ENCODE measurements around the gene AHI1. TPM values are rescaled to one million over a fixed set of nuclear protein-coding genes. Genes with fewer than 3 reads are reported as not detected.
"Not testable (repeated sequence)": the region's sequence is repeated elsewhere in the genome, so short reads cannot be mapped to it uniquely, and the experiment has no call there.

AHI1 gene
- total RNA-seq, 1 donor from 2014 or later, result 7.3 TPM

DNA sequence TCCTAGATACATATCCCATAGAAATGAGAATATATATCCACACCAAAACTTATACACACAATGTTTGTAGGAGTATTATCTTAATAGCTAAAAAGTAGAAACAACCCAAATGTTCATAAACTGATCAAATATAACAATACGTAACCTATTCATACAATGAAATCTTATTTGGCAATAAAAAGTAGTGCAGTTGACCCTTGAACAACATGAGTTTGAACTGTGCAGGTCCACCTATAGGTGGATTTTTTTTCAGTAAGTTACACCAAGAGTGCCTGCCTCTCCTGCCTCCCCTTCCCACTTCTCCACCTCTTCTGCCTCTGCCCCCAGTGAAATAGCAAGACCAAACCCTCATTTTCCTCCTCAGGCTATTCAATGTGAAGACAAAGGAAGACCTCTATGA is 95.2 kb downstream of the AHI1 start:
- no peak for DNase-seq (ENCODE audit: extremely low read depth, low read depth, low spot score)

DNA sequence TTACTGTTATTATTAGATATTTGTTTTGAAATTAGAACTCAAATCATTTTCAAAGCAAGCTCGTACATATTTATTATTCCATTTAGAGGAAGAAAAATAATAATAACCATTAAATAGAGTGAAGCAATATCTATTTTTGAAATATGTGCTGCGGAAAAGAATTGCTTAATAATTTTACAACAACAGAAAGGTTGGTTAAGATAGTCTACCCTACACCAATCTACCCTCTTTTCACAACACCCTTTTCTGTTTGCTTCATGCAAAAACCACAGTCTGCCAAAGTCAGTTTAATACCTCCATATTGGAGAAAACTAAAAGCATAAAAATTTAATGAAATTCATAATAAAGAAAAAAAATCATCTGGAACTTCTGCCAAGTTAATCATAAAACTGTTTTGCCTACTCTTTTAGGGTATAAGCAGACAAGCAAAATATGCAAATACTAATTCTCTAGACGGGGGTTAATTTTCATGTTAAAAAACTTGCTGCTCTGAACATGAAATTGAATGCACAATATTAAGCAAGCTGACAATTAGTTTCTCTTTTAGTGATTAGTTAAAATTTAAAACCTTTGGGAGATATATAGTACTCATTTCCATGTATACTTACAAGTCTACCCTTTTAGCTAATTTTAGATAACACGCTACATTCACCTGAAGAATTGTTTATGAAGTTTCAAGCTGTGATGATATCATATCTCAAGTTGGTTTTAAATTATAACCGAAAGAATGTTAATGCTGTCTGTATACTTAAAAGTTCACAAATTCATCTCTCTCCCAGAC is 100.2 kb downstream of the AHI1 start:
- DNase-seq (ENCODE audit: extremely low read depth, low read depth, low spot score), result no peak

DNA sequence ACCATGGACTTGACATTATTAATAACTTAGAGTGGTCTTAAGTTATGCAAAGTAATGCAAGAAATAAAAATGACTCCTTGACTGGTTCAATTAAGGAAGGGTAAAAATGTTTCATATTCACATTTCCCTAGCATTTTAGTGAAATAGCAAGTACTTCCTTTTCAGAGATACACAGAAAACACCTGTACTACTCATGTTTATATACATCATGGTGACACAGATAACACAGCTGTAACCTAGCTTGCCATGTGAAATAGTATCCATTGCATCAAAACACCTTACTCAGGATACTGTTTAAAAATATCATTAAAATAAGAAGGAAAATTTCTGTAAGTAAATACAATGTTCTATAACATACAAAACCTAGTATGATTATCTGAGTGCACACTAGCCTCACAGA is 102.4 kb downstream of the AHI1 start:
- DNase-seq (ENCODE audit: extremely low read depth, low read depth, low spot score), result no peak

DNA sequence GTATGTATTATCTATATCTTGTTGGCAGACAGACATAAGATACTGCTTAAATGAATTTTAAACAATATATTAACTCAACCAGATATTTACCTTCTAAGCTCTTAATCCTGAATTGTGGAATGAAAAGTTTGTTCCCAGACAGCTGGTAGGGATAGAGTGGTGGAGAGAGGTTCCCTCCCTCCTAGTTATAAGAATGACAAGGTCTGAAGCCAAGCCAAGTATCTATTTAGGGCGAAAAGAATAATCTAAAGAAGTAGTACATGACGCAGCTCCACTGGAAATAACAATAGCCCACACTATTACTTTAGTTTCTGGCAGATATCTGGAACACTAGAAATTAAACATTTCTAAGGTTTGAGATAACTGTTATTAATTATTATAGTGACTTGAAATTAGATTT is 104.3 kb downstream of the AHI1 start:
- DNase-seq (ENCODE audit: extremely low read depth, low read depth, low spot score), result no peak

DNA sequence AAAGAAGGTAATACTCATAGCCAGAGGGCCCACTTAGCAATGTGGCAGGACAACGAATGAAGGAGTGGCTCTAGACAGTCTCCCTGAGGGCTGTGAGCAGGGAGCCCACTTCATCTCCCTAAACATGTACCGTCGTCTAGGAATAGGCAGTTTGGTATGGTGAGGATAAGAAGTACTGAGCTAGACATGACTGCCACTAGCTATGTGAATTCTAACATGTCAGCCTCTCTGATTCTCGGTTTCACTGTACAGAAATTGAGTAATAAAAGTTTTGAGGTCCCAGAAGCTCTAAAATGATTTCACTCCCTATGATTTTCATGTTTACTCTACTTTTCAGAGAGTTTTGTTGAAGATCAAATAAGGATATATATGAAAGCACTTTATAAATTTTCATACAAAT is 107.1 kb downstream of the AHI1 start:
- DNase-seq (ENCODE audit: extremely low read depth, low read depth, low spot score), result no peak

DNA sequence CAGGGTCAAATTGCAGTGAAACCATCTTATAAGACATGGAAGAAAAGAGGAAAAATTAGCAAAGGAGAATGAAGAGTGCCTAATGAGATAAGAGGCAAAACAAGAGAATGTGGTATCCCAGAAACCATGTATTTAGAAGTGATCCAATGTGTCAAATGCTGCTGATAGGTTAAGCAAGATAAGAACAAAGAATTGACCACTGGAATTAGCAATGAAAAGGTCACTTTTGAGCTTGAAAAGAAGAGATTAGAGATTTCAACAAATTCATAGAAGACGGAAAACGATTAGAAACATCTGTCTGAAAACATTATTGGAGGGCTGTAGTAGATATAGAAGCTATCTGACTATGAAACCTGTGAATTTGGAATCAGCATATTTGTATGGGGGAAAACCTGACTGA is 112.2 kb downstream of the AHI1 start:
- DNase-seq (ENCODE audit: extremely low read depth, low read depth, low spot score), result no peak

DNA sequence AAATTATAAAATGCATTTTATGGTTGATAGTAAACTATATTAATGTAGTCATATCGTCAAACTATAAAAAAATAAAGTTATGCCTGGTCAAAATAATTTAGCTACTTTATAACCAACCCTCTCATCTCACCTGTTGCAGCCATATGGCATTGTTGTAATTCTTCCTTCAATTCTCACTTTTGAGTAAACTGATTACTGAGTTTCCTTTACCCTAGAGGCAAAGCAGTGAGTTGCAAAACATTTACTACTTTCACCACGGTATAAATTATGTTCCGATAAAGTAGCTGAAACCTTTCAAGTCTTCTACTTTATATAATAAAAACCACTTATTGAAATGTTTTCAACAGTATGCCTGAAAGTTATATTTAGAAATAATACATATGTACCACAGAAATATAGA is 113.8 kb downstream of the AHI1 start:
- DNase-seq (ENCODE audit: extremely low read depth, low read depth, low spot score), result no peak

DNA sequence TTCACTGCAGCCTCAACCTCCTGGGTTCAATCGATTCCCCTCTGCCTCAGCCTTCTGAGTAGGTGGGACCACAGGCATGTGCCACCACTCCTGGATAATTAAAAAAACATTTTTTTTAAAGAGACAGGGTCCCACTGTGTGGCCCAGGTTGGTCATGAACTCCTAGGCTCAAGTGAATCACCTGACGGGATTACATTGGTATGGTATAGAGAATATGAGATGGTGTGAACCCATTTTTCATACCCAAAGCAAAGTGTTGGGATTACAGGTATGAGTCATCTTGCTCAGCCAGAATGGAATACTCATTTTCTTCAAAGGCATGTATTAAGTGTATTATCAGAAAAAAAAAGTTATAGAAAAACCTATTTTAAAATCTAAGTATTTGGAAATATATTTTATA is 114.2 kb downstream of the AHI1 start:
- DNase-seq (ENCODE audit: extremely low read depth, low read depth, low spot score), result no peak

DNA sequence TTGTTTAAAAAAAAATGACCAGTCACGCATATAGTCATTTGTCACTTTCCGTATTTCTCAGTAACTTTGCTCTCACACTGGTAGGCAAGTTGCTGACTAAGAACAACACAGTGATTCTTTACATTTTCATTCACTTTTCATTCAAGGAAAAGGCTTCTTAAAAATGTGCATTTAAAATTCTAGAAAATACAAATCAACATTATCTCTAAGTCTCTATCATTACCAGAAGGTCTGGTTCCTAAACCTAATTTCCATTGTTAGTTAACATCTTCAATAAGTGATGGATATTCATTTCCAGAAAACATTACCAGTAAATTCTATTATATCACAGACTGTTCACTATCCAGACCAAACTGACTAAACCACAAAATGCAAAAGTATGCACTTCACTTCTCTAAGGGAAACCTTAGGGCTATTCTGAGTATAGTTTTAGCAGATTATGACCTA is 115.3 kb downstream of the AHI1 start:
- DNase-seq (ENCODE audit: extremely low read depth, low read depth, low spot score), result no peak

DNA sequence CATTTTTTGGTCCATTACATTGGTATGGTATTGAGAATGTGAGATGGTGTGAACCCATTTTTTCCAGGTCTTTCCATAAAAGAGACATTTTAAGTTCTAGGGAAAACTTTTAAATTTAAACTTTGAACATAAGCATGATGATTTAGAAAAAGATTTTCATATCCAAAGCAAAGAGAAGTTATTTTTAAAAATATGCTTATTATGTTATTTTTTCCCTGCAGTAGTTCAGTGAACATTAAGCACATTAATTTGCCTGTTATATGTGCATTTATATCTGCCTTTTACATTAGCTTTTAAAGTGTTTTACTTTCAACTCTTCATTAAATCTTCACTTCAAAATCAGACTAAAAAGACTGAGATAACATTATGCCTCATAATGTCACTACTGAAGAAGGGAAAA is 116.7 kb downstream of the AHI1 start:
- no peak for DNase-seq (ENCODE audit: extremely low read depth, low read depth, low spot score)

DNA sequence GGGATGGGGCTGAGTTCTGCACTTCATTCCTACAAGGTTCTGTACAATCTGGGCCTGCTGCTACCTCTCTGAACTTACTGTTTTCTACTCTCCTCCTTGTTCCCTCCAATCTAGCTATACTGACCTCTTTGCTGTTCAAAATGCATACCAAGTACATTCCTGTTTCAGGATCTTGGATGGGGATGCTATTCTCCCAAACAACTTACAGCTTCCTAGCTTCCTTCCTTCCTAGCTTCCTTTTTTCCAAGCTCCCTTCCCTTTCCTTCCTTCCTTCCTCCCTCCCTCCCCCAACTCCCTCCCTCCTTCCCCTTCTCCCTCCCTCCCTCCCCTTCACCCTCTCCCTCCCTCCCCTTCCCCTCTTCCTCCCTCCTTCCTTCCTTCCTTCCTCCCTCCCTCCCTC is 117.9 kb downstream of the AHI1 start:
- DNase-seq (ENCODE audit: extremely low read depth, low read depth, low spot score), result no peak

DNA sequence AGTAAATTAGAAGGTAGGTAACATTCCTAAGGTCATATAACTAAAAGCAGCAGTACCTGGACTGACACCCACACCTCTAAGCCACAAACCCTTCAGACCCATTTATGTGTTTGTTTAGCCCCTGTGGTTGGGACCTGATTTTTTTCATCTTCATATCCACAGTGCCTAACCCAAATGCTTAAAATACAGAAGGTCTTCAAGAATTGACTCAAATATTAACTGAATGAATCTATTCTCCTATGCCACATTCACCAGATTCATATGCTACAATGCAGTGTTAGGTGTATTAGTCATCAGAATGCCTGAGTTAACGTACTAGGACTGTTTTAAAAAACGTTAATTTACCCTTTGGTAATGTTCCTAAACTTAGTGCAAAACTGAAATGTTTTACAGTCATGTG is 124.8 kb downstream of the AHI1 start:
- no peak for DNase-seq (ENCODE audit: extremely low read depth, low read depth, low spot score)

DNA sequence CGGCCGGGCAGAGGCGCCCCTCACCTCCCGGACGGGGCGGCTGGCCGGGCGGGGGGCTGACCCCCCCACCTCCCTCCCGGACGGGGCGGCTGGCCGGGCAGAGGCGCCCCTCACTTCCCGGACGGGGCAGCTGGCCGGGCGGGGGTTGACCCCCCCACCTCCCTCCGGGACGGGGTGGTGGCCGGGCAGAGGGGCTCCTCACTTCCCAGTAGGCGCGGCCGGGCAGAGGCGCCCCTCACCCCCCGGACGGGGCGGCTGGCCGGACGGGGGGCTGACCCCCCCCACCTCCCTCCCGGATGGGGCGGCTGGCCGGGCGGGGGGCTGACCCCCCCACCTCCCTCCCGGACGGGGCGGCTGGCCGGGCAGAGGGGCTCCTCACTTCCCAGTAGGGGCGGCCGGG is 133.9 kb downstream of the AHI1 start:
- DNase-seq (ENCODE audit: extremely low read depth, low read depth, low spot score), result not testable (repeated sequence)

DNA sequence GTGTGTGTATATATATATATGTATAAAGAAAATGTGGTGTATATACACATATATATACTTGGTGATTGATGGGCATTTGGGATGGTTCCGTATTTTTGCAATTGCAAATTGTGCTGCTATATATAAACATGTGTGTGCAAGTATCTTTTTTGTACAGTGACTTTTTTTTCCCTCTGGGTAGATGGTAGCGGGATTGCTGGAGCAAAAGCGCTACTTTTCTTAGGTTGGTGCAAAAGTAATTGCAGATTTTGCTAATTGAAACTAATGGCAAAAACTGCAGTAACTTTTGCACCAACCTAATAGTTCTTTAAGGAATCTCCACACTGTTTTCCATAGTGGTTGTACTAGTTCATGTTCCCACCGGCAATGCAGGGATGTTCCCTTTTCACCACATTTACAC is 135.4 kb downstream of the AHI1 start:
- no peak for DNase-seq (ENCODE audit: extremely low read depth, low read depth, low spot score)

DNA sequence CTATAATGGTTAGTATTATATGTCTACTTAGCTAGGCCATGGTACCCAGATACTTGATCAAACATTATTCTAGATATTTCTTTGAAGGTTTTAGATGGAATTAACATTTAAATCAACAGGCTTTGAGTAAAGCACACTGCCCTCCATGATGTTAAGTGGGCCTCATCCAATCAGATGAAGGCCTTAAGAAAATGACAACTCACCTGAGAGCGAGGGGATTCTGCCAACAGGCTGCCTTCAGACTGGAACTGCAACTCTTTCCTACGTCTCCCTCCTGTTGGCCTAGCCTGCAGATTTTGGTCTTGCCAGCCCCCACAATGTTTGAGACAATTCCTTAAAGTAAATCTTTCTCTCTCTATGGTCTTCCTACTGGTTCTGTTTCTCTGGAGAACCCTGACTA is 137.3 kb downstream of the AHI1 start:
- DNase-seq (ENCODE audit: extremely low read depth, low read depth, low spot score), result no peak

DNA sequence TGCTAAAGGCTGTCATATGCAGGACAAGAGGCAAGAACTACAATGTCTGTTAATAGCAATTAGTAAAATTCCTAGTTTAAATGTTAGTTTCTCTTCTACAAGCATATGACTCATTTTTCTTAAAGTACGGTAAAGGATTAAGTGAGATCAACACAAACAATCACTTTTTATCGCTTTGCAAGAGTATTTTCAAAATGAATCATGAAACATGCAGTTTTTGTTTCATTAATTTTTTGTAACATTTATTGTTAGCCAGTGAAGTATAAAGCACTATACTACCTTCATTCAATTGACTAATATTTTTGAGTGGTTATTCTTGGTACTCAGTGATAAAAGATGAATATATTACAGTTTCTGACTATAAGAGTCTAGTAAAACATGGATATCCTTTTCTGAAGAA is 138.6 kb downstream of the AHI1 start:
- DNase-seq (ENCODE audit: extremely low read depth, low read depth, low spot score), result no peak

DNA sequence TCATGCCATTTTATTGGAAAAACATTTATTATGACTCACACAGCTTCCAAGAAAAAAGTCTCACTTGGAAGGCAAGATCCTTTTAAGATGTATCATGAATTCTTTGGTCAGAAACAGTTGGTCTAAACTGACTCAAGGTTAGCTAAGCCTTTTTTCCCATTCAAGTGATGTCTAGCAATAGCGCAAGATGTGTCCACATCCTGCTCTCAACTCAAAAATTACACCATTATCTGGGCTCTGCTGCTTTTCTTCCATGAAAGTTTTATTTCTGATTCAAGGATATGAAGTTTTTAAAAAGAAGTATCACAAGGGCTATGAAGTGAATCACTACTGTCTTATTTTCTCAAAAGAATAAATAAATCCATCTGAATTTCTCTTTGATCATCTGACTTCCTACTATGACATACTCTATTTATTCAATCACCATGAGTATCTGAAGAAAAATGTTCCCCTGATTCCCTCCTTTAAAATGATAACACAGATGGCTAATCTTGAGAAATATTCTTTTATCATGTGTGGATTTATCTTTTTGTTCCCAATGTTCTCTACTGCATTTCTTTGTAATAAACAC is 139.2 kb downstream of the AHI1 start:
- DNase-seq (ENCODE audit: extremely low read depth, low read depth, low spot score), result no peak

DNA sequence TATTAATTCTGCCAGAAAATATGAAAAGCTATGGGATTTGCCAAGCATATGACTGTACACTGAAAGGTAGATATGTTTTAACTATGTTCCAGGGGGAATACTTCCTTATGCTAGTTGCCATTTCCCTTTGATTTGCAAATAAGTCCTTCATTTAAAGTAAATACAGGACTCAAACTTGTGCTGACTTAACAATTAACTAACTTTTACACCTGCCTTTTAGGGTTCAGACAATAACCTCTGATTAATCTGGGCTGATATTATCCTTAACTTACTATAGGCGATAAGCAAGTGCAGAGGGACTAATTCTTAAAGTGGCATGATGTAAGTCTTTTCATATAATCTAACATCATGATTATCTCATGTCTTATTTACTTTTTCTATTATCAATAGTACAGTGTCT is 143.1 kb downstream of the AHI1 start:
- DNase-seq (ENCODE audit: extremely low read depth, low read depth, low spot score), result no peak

DNA sequence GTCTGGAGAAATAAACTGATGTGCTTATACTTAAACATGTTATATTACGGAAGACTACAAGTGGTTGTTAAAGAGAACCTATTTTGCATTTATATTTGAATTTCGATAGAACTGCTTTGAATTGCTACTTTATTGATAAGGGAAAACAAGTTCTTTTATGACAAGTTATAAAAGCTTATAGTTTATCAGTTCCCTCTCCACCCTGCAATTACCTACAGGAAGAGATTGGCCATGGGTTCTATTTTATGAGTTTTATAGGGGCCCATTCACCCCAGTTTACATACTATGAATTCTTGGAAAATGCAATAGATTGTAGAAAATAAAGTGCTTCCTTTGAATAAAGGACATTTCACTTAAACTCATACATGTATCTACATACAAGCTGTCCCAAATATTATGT is 144.4 kb downstream of the AHI1 start:
- no peak for DNase-seq (ENCODE audit: extremely low read depth, low read depth, low spot score)

DNA sequence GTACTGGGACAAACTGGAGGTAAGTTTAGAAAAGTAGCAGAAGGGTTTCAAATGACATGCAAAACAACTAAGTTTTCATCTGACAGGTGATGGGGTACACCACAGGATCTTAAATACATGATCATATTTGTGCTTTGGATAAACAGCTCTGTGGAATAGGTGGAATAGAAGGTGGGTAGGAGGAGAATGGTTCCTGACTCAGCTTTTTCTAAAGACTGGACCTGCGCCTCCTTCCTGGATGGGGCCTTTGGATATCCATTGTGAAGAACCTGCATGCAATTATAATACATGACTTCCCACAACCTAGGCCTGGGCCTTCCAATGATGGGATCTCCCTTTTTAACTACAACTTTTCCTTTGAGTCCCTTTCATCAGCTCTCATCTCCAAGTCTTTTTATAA is 145.9 kb downstream of the AHI1 start:
- no peak for DNase-seq (ENCODE audit: extremely low read depth, low read depth, low spot score)

DNA sequence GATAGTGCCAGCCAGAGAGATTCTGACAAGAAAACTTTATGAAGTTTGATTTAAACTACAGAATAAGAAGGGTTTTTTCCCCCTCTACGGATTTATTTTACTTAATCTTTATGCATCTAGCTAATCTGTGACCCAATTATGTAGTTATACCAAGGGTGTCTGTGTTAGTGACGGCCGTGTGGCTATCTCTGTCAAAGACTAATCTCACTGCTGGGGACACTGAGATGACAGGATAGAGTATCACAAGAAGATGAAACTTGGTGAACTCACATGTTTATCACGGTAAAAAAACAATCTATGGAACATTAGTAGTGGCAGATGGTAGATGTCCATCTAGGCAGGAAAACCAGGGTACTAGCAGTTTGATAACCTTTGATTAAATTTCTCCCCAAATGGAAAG is 149.7 kb downstream of the AHI1 start:
- no peak for DNase-seq (ENCODE audit: extremely low read depth, low read depth, low spot score)

DNA sequence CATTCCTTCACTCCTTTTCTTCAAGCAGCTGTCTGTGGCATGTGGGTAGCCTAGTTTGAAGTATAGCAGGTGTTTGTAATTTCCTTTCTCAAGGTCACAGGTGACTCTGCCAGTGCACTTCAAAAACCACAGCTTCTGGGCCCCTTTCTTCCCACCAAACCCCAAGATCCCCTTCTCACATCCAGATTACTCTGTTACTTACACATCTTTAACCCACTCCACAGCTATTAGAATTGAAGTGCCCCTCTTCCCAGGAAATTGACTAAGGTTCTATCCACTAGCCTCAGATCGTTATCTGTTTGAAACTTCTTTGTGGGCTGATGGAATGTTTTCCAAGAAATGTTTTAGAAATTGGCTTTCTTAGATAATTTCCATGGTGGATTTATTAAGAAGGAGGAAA is 150.8 kb downstream of the AHI1 start:
- no peak for DNase-seq (ENCODE audit: extremely low read depth, low read depth, low spot score)

DNA sequence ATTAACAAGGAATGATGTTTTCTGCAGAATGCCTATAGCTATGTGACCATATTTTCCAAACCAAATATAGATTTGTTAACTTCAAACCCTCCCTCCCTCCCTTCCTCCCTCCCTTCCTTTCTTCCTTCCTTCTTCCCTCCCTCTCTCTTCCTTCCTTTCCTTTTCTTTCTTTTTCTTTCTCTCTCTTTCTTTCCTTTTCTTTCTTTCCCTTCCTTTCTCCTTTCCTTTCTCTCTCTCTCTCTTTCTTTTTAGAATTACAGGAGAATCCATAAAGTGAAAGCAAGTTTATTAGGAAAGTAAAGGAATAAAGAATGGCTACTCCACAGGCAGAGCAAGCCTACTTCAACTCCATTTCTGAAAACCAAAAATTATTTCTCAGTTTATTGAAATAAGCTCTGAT is 153.0 kb downstream of the AHI1 start:
- DNase-seq (ENCODE audit: extremely low read depth, low read depth, low spot score), result no peak

Measured in glomerular endothelial cell (primary cell).